ENCODE measurements around the gene C19orf67. TPM values are rescaled to one million over a fixed set of nuclear protein-coding genes. Genes with fewer than 3 reads are reported as not detected.

Gene C19orf67
- total RNA-seq, 1 experiment from 2014 or later = 0.39 TPM

DNA sequence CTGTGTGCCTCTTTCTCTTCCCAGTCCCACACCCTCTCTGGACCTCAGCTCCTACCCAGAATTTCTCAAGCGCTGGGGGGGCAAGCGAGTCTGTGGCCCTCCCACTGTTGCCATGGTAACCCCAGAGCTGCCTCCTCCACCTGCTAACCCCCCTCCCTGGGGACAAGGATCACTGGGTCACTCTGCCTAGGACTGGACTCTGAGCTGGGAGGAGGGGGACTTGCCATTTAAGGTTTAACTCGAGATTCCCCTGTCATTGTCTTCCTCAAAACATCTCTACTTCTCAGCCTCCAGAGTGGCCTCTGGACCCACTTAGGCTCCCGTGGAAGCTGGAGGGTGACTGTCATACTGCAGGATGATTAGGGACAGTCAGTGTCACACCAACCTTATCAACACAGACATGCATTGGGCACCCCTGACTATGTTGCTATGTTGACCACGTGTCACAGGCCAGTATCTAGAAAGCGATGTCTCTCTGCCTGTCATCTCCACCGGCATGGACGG is 25.9 kb downstream of the C19orf67 start:
- Histone ChIP-seq H4K20me1 (ENCODE audit: control insufficient read depth, insufficient read depth, insufficient read length) (no peaks in the 10 kb centered on the region), H3K9me3 (ENCODE audit: control insufficient read depth, low read depth, low read length) (no peaks in the 10 kb centered on the region), H3K18ac (ENCODE audit: insufficient read length, low read depth, low read length) (no peak overlapping the region), H3K4me2 (ENCODE audit: insufficient read depth, insufficient read length, low read length) (no peak overlapping the region), H2BK15ac (ENCODE audit: low read depth, low read length) (no peak overlapping the region), H2AK5ac (ENCODE audit: insufficient read length, low read length) (no peak overlapping the region), H4K5ac (ENCODE audit: insufficient read length, low read depth, low read length) (no peak overlapping the region), H4K8ac (replicated peaks; ENCODE audit: insufficient read length, low read depth, low read length) (no peak overlapping the region), H2BK20ac (ENCODE audit: low read depth, low read length, poor library complexity, severe bottlenecking) (no peak overlapping the region), H2BK5ac (ENCODE audit: insufficient read length, low read length) (no peak overlapping the region), H3T11ph (ENCODE audit: low read length) (no peak overlapping the region), H3K23ac (ENCODE audit: insufficient read length, low read depth, low read length) (no peak overlapping the region), H3K56ac (ENCODE audit: insufficient read length, low read depth, low read length) (no peak overlapping the region), H2BK12ac (ENCODE audit: insufficient read length, low read depth, low read length) (no peak overlapping the region), H3K79me1 (ENCODE audit: insufficient read depth, low read depth, low read length, poor library complexity, severe bottlenecking) (no peaks in the 10 kb centered on the region), H3K4ac (ENCODE audit: low read depth, low read length) (no peak overlapping the region), H3K14ac (ENCODE audit: insufficient read depth, low read length) (no peak overlapping the region), H3K4me1 (ENCODE audit: insufficient read depth, low read length) (no peaks in the 10 kb centered on the region; the same call in 1 of the 2 replicates), H3K27ac (ENCODE audit: insufficient read length, low read depth, low read length) (no peak overlapping the region), H4K91ac (ENCODE audit: insufficient read length, low read depth, low read length) (no peak overlapping the region), H2BK120ac (ENCODE audit: low read depth, low read length, poor library complexity, severe bottlenecking) (no peak overlapping the region), H3K9ac (ENCODE audit: extremely low read depth, insufficient read length, low read length) (no peak overlapping the region), H2AFZ (ENCODE audit: low read length) (no peak overlapping the region), H3K23me2 (ENCODE audit: insufficient read length, low read depth, low read length, poor library complexity, severe bottlenecking) (peaks cover 6% of the 10 kb centered on the region), H3K27me3 (ENCODE audit: insufficient read depth, low read length) (peaks cover 8% of the 10 kb centered on the region), H3K79me2 (ENCODE audit: insufficient read depth, low read length) (no peaks in the 10 kb centered on the region)
- peak overlapping the region in 1 of 2 experiments; percentile 20; a peak in 1 of 5 replicates for H3K4me3 Mint-ChIP-seq
- no peak overlapping the region for H3K27ac Mint-ChIP-seq
- peaks cover 46% of the 10 kb centered on the region for H3K27me3 Mint-ChIP-seq (ENCODE audit: low read depth)
- no CpG with 5 or more reads among the region's 8 CpGs for WGBS (ENCODE audit: extremely low coverage, insufficient read length, low lambda C conversion rate)
- no peaks in the 10 kb centered on the region; a peak in 1 of 5 replicates for H3K9me3 Mint-ChIP-seq
- H3K36me3 Mint-ChIP-seq (ENCODE audit: insufficient read depth in 1 of 3, low read depth in 3 of 3) = peaks cover 0 to 2% (median 0%) of the 10 kb centered on the region in 3 experiments; a peak in 1 of 7 replicates
- H3K4me1 Mint-ChIP-seq = peaks cover 9 to 23% of the 10 kb centered on the region in 2 experiments
- TF ChIP-seq, protein P1, sequence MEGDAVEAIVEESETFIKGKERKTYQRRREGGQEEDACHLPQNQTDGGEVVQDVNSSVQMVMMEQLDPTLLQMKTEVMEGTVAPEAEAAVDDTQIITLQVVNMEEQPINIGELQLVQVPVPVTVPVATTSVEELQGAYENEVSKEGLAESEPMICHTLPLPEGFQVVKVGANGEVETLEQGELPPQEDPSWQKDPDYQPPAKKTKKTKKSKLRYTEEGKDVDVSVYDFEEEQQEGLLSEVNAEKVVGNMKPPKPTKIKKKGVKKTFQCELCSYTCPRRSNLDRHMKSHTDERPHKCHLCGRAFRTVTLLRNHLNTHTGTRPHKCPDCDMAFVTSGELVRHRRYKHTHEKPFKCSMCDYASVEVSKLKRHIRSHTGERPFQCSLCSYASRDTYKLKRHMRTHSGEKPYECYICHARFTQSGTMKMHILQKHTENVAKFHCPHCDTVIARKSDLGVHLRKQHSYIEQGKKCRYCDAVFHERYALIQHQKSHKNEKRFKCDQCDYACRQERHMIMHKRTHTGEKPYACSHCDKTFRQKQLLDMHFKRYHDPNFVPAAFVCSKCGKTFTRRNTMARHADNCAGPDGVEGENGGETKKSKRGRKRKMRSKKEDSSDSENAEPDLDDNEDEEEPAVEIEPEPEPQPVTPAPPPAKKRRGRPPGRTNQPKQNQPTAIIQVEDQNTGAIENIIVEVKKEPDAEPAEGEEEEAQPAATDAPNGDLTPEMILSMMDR (conservative IDR thresholded peaks at IDR 0.05) = no peak
- DNase-seq = no peak

Measured in H9 (cell line).